Brain microvascular endothelial cell (primary cell): ENCODE data around the gene GRM5.
"Not testable (repeated sequence)": the region's sequence is repeated elsewhere in the genome, so short reads cannot be mapped to it uniquely, and the experiment has no call there.

Experiments used
- DNase-seq: peaks from one replicate; pipeline ENCODE4 v3.0.0-alpha.2; 2020
- H3K27ac ChIP-seq: fragments of 250-450 bp; sonication (Bioruptor Pico); 2 replicates; pipeline ENCODE4 v1.5.1; 2020; ENCODE audit warnings: mild to moderate bottlenecking, moderate library complexity
- H3K27me3 ChIP-seq: fragments of 250-450 bp; sonication (Bioruptor Pico); replicated peaks from 2 replicates; pipeline ENCODE4 v1.5.1; 2020; ENCODE audit warnings: mild to moderate bottlenecking
- H3K36me3 ChIP-seq: fragments of 250-450 bp; sonication (Bioruptor Pico); replicated peaks from 2 replicates; pipeline ENCODE4 v1.5.1; 2020; ENCODE audit warnings: mild to moderate bottlenecking
- H3K4me3 ChIP-seq: 2 replicates; pipeline ENCODE4 v1.5.1; 2011; ENCODE audit warnings: low read depth, mild to moderate bottlenecking, control low read depth, low read length, moderate library complexity
- in situ Hi-C: cut with HindIII; loops from 2 replicates; pipeline ENCODE4 v1.10.0; 2017; ENCODE audit warnings: low sequenced_read_pairs, low pct_ligation_motif_present
- TF ChIP-seq, protein P1 (sequence below): IDR thresholded peaks from 2 replicates; pipeline ENCODE4 v1.5.1; 2011; ENCODE audit warnings: low read depth, mild to moderate bottlenecking, moderate library complexity, low read length, control low read depth, inconsistent platforms; ENCODE audit errors: missing control alignments

Gene GRM5

DNA sequence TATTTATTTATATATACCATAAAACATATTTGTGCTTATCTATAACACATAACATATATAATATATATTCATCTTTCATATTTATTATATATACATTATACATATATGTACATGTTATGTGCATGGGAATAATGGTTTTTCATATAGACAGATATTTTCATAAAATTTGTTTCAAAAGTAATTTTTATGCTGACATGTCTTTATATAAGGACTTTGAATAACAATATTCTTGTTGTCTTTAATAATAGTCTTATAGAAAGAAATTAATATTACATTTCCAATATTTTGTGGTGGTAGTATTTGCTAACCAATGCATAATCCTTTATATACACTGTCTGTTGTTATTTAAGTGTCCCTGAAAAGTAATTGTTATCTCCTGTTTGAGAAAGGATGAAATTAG lies 49.6 kb downstream of the GRM5 start:
- TF ChIP-seq, protein P1, sequence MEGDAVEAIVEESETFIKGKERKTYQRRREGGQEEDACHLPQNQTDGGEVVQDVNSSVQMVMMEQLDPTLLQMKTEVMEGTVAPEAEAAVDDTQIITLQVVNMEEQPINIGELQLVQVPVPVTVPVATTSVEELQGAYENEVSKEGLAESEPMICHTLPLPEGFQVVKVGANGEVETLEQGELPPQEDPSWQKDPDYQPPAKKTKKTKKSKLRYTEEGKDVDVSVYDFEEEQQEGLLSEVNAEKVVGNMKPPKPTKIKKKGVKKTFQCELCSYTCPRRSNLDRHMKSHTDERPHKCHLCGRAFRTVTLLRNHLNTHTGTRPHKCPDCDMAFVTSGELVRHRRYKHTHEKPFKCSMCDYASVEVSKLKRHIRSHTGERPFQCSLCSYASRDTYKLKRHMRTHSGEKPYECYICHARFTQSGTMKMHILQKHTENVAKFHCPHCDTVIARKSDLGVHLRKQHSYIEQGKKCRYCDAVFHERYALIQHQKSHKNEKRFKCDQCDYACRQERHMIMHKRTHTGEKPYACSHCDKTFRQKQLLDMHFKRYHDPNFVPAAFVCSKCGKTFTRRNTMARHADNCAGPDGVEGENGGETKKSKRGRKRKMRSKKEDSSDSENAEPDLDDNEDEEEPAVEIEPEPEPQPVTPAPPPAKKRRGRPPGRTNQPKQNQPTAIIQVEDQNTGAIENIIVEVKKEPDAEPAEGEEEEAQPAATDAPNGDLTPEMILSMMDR: no peak
- DNase-seq: no peak
- in situ Hi-C loops: no loop called here

DNA sequence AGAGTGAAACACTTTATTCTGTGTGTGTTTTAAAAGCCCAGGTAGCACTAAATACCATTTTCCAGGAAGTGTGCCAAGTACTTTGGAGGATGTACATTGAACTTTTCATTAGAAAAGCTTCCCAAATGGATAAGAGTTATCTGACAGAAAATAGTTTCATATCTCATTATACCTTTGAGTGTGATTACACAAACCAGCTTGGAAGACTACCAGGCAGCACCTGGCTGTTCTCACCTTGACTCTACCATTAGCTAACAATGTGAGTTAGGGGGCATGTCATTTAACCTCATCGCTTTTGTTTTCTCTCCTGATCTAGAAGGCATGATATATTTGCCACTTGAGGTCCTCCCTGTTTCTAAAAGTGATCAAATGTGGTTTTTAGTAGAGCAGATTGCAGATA lies 50.2 kb downstream of the GRM5 start:
- H3K4me3 ChIP-seq: no peak overlapping the region
- no peak for DNase-seq
- H3K27ac ChIP-seq: no peak overlapping the region
- in situ Hi-C loops: no loop called here
- no peaks in the 10 kb centered on the region for H3K27me3 ChIP-seq
- TF ChIP-seq, protein P1: no peak
- H3K36me3 ChIP-seq: no peaks in the 10 kb centered on the region

More for the DNA sequence above, 49.6 kb downstream of the GRM5 start:
- Histone ChIP-seq H3K27ac (no peak overlapping the region), H3K36me3 (no peaks in the 10 kb centered on the region), H3K27me3 (no peaks in the 10 kb centered on the region), H3K4me3 (no peak overlapping the region)

DNA sequence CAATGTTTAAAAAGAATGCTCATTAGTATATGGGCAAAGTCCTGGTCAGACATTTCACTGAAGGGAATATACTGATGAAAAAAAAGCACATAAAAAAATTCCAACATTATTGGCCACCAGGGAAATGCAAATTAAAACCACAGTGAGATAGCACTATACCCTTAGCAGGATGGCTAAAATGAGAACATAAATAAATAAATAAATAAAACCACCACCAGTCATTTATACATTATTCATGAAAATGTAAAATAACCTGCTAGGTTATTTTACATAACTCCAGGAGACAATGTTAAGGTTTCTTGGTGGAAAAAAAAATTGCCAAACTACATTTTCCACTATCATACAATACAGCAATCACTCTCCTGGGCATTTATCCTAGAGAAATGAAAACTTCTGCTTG lies 64.9 kb downstream of the GRM5 start:
- in situ Hi-C loops, H3K4me3 ChIP-seq: not testable (repeated sequence)

DNA sequence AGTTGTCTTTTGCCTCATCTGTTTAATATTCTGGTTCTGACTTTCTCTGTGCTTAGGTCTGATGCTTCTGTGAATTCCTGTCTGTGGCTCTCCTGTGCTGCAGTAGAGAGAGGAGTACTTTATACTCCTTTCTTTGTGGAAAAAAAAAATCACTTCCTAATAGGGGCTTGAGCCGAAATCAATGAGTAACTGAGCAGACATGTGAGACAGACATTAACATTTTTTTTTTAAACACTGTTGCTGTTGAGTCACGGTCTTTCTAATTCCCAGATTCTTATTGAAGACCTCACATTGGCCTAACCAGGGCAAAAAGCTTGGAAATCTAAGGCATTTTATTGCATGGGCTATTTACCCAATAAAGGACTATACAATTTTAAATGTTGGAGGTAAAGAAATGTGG lies 86.1 kb downstream of the GRM5 start:
- in situ Hi-C loops: no loop called here
- no peak for DNase-seq
- no peak overlapping the region for H3K4me3 ChIP-seq
- no peak overlapping the region for H3K27ac ChIP-seq
- H3K36me3 ChIP-seq: no peaks in the 10 kb centered on the region
- H3K27me3 ChIP-seq: no peaks in the 10 kb centered on the region
- TF ChIP-seq, protein P1: no peak

More for the DNA sequence above, 64.9 kb downstream of the GRM5 start:
- H3K27me3 ChIP-seq, H3K27ac ChIP-seq, H3K36me3 ChIP-seq, DNase-seq: not testable (repeated sequence)

DNA sequence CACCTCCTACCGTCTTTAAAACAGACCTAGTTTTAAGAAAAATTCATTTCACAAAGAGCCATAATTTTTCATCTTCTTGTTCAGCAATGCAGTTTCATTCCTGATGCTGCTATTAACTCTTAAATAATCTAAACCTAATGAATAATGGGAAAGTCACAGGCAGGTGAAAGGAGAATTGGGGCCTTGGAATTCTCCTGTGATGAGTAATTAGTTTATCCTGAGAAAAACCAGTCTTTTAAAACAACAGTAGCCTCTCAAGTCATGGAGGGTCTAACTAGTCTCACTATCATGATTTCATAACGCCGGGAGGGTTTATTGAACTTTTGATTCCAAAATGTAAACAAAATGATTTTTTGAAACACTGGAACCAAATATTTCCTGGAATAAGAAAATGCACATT lies 86.8 kb downstream of the GRM5 start:
- H3K27ac ChIP-seq, in situ Hi-C loops, H3K4me3 ChIP-seq, DNase-seq, H3K27me3 ChIP-seq, H3K36me3 ChIP-seq: not testable (repeated sequence)

DNA sequence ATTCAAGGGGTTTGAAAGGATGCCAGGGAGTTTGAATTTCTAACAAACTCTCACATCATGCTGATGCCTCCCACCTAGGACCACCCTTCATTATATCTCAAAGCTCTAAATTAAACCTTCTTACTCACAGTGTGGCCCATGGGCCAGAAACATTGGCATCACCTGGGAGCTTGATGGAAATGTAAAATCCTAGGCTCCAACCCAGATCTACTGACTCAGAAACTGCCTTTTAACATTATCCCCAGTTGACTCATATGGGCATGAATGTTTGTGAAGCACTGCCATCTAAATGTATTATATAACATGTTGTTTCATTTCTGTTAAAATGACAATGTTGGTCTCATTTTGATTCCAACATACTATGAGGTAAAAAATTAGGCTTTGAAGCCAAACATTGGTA lies 90.3 kb downstream of the GRM5 start:
- H3K27me3 ChIP-seq, DNase-seq: not testable (repeated sequence)

DNA sequence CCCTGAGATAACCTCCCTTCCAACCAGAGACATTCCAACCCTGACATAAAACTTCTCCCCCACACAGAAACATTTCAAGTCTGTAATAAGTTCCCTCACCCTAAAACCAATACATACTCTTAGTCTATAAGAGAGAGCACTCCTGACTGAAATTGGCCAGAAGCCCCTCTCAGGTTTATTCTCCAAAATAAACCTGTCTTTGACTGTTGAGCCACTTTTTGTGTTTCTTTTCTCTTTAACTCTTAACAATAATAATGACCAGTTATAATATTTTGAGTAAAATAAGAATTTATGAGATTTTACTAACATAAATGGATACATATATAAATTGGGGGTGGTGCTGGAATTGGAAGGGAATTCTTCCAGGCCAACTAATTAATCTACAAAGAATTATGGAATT lies 93.6 kb downstream of the GRM5 start:
- TF ChIP-seq, protein P1: no peak
- no peak overlapping the region for H3K27ac ChIP-seq
- DNase-seq: no peak
- in situ Hi-C loops: no loop called here
- H3K4me3 ChIP-seq: no peak overlapping the region
- H3K36me3 ChIP-seq: no peaks in the 10 kb centered on the region
- no peaks in the 10 kb centered on the region for H3K27me3 ChIP-seq

More for the DNA sequence above, 90.3 kb downstream of the GRM5 start:
- H3K4me3 ChIP-seq, in situ Hi-C loops, H3K36me3 ChIP-seq, H3K27ac ChIP-seq: not testable (repeated sequence)

DNA sequence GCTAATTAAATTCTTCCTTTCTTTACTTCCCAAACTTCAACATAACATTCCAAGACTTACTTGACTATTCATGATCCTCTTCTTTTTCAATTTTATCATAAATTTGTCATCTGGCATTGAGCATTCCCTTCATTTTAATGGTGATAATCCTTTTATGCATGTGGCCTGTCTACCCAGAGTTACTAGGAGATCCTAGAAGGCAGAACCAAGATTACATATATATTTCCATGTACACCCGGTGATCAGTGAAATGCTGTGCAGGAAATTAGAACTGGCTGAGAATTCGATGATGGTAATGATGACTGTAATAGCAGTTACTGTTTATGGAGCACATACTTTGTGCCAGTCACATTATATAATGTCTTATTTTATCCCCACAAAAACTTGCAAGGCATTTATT lies 104.2 kb downstream of the GRM5 start:
- H3K27me3 ChIP-seq, H3K4me3 ChIP-seq, H3K27ac ChIP-seq, DNase-seq, in situ Hi-C loops, H3K36me3 ChIP-seq: not testable (repeated sequence)

DNA sequence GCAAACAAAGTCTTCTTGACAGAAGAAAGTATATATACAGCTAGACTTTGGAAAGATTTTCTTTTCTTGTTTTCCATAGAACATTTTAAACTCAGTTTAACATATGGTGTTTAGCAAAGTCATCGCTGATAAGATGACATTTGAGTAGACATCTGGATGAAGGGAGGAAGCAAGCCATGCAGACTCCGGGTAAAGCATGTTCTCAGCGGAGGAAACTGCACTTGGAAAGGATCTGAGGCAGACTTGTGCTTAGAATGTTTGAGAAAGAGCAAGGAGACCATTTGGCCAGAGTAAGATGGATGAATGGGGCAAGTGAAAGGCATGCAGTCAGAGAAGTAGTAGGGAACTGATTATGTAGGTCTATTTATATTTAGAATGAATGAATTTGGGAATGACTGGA lies 105.9 kb downstream of the GRM5 start:
- in situ Hi-C loops: not testable (repeated sequence)

More for the DNA sequence above, 105.9 kb downstream of the GRM5 start:
- not testable (repeated sequence) for H3K27ac ChIP-seq, H3K4me3 ChIP-seq, H3K27me3 ChIP-seq, DNase-seq, H3K36me3 ChIP-seq
